ENCODE data around the gene RBM19. TPM values are rescaled to one million over a fixed set of nuclear protein-coding genes. Genes with fewer than 3 reads are reported as not detected.
A peak's percentile ranks its signal among the peaks of the same experiment; 100 is the strongest.

Gene RBM19
- total and polyA plus RNA-seq, 4 donors, result 7.9 to 18.7 (median 9.0) TPM

- TF ChIP-seq SP1 (IDR thresholded peaks at IDR 0.05), result no peak
These were observed 183.3 kb downstream of the RBM19 start (continued) for GRCh38 chr12:113782873-113783272.

- no peak overlapping the region for H3K9ac ChIP-seq (ENCODE audit: low read depth in 1 of 2, low read length in 2 of 2)
- H3K4me1 ChIP-seq (ENCODE audit: control insufficient read depth in 4 of 4, insufficient read depth in 4 of 4, low read length in 3 of 4), result no peaks in the 10 kb centered on the region
- H3K4me3 ChIP-seq (ENCODE audit: low read depth in 1 of 3, low read length in 3 of 3), result no peak overlapping the region
- H3K27ac ChIP-seq (ENCODE audit: low read depth in 1 of 2, low read length in 2 of 2), result no peak overlapping the region
- H3K27me3 ChIP-seq (ENCODE audit: control insufficient read depth in 4 of 4, insufficient read depth in 4 of 4, low read length in 3 of 4), result peaks cover 0 to 5% (median 0%) of the 10 kb centered on the region in 4 donors
- no peaks in the 10 kb centered on the region for H3K36me3 ChIP-seq (ENCODE audit: control insufficient read depth in 4 of 4, insufficient read depth in 3 of 4, low read depth in 1 of 4, low read length in 3 of 4)
- DNase-seq (ENCODE audit: low spot score), result no peak
- 66% methylated on average over 10 of the region's 10 CpGs for WGBS
- peaks cover 0 to 5% (median 0%) of the 10 kb centered on the region in 4 donors for H3K9me3 ChIP-seq (ENCODE audit: control insufficient read depth in 4 of 4, low read length in 3 of 4)
- TF ChIP-seq SP1 (IDR thresholded peaks at IDR 0.05) (no peak), RXRA (IDR thresholded peaks at IDR 0.05) (peak in 1 of 2 donors; percentile 24), ATF3 (IDR thresholded peaks at IDR 0.05) (no peak), TAF1 (conservative IDR thresholded peaks at IDR 0.05) (no peak), HNF4A (conservative IDR thresholded peaks at IDR 0.05) (peak; percentile 7 to 16), CTCF (IDR thresholded peaks at IDR 0.05; ENCODE audit: low read depth, low read length, missing input control) (no peak)
These were observed 184.5 kb downstream of the RBM19 start for GRCh38 chr12:113781415-113782198.

- WGBS, result 84% methylated on average over 2 of the region's 2 CpGs
These were observed 186.4 kb downstream of the RBM19 start for GRCh38 chr12:113779774-113780173.

More at GRCh38 chr12:113779774-113780173, 186.4 kb downstream of the RBM19 start:
- Histone ChIP-seq H3K4me1 (ENCODE audit: control insufficient read depth in 4 of 4, insufficient read depth in 4 of 4, low read length in 3 of 4) (no peaks in the 10 kb centered on the region), H3K9me3 (ENCODE audit: control insufficient read depth in 4 of 4, low read length in 3 of 4) (no peaks in the 10 kb centered on the region), H3K27me3 (ENCODE audit: control insufficient read depth in 4 of 4, insufficient read depth in 4 of 4, low read length in 3 of 4) (no peaks in the 10 kb centered on the region), H3K36me3 (ENCODE audit: control insufficient read depth in 4 of 4, insufficient read depth in 3 of 4, low read depth in 1 of 4, low read length in 3 of 4) (no peaks in the 10 kb centered on the region), H3K9ac (ENCODE audit: low read depth in 1 of 2, low read length in 2 of 2) (no peak overlapping the region), H3K4me3 (ENCODE audit: low read depth in 1 of 3, low read length in 3 of 3) (no peak overlapping the region), H3K27ac (ENCODE audit: low read depth in 1 of 2, low read length in 2 of 2) (no peak overlapping the region)
- DNase-seq (ENCODE audit: low spot score), result no peak
- TF ChIP-seq RXRA (IDR thresholded peaks at IDR 0.05), result no peak
- TF ChIP-seq YY1 (IDR thresholded peaks at IDR 0.05), result no peak
- TF ChIP-seq HNF4A (conservative IDR thresholded peaks at IDR 0.05), result no peak
- TF ChIP-seq ATF3 (IDR thresholded peaks at IDR 0.05), result no peak
- TF ChIP-seq FOXA1 (IDR thresholded peaks at IDR 0.05), result no peak
- no peak for TF ChIP-seq JUND (IDR thresholded peaks at IDR 0.05)
- TF ChIP-seq MAX (IDR thresholded peaks at IDR 0.05), result no peak
- TF ChIP-seq EGR1 (IDR thresholded peaks at IDR 0.05; ENCODE audit: low read depth in 2 of 2), result no peak
- no peak for TF ChIP-seq NR2F2 (IDR thresholded peaks at IDR 0.05)
- no peak for TF ChIP-seq CTCF (IDR thresholded peaks at IDR 0.05; ENCODE audit: low read depth, low read length, missing input control)
- TF ChIP-seq FOXA2 (IDR thresholded peaks at IDR 0.05), result no peak
- TF ChIP-seq HNF4G (IDR thresholded peaks at IDR 0.05), result no peak
- TF ChIP-seq GABPA (IDR thresholded peaks at IDR 0.05 in 1 of 2, conservative IDR thresholded peaks at IDR 0.05 in 1 of 2), result no peak
- TF ChIP-seq ZBTB33 (IDR thresholded peaks at IDR 0.05), result no peak
